DMS153 treated with DMSO at 0.1 percent for 48 hours (cell line): ENCODE data around the gene DCAF7.

Source experiments
- DNase-seq: peaks from one replicate; lab custom pipeline; 2025; ENCODE audit not compliant: unreplicated experiment; lab: John Stamatoyannopoulos, UW

The DCAF7 gene

DNA sequence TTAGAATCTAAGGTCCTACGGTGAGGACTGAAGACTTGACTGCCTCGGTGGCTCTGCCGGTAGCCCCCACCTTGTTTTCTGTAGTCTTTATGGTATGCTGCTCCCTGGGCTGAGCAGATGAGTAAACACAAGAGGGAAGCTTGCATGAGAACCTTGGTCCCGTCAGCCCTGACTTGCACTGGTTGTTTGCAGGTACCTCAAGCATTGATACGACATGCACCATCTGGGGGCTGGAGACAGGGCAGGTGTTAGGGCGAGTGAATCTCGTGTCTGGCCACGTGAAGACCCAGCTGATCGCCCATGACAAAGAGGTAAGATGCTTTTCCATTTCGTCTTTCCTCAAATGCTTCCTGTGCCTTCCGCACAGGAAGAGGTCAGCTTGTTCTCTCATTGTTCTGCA lies 29.4 kb downstream of the DCAF7 start:
- DNase-seq = no peak

DNA sequence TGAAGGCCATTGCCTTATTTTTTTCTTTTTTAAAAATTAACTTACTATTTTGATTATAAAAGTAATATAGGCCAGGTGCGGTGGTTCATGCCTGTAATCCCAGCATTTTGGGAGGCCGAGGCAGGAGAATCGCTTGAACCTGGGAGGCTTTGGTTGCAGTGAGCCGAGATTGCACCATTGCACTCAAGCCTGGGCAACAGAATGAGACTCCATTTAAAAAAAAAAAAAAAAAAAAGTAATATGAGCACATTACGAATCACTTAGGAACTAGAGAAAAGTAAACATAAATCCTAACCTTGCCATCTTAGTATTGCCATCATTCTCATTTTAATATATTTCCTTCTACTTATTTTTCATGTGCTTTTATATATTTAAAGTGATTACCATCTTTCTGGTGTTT lies 37.5 kb downstream of the DCAF7 start:
- no peak for DNase-seq

- no peak for DNase-seq
These were observed 38.5 kb downstream of the DCAF7 start for GRCh38 chr17:63588797-63589196.

GRCh38 chr17:63589646-63590045 lies 39.4 kb downstream of the DCAF7 start:
- no peak for DNase-seq

DNA sequence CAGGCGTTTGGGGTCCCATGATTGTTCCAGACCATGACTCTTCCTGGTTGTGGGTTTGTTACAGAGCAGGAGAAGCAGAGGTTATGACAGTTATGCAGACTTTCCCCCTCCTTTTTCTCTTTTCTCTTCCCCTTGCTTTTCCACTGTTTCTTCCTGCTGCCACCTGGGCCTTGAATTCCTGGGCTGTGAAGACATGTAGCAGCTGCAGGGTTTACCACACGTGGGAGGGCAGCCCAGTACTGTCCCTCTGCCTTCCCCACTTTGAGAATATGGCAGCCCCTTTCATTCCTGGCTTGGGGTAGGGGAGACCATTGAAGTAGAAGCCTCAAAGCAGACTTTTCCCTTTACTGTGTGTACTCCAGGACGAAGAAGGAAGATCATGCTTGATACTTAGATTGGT lies 42.5 kb downstream of the DCAF7 start:
- DNase-seq = no peak

GRCh38 chr17:63595132-63595531 lies 44.9 kb downstream of the DCAF7 start:
- DNase-seq = no peak

DNA sequence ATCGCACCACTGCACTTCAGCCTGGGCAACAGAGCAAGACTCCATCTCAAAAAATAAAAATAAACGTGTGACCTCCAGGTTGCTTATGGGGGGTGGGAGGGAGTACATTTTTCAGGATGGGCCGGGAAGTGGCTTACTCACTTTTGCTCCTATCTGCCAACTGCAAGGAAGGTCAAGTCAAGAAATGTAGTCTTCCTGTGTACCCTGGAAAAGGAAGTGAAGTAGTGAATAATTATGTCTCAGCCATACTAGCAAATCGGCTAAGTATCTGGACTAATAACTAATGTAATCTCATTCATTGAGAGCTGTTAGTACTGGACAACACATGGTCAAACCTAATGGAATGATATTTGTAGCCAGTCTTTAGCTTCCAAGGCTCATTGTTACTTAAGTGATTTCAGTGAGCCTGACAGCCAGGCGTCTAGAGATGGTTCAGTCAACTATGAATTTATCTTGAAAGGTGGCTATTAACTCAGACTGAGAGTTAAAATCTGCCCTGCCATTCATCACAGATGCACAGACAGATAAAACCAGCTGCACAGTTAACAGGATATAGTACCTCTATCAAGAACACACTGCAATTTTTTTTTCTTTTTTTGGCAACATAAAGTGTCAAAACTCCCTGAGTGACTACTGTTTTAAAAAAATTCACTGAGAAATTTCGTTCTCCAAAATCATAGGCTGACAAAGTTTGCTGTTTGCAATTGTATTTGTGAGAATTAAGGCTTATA lies 46.7 kb downstream of the DCAF7 start:
- DNase-seq = no peak

GRCh38 chr17:63598281-63598680 lies 48.0 kb downstream of the DCAF7 start:
- no peak for DNase-seq

GRCh38 chr17:63600569-63601438 lies 50.5 kb downstream of the DCAF7 start, which contains the start of gene TACO1:
TACO1 (plus strand) TSS chr17:63600895; CDS start chr17:63601084, 189 bp downstream.
- DNase-seq = peak; percentile 71

GRCh38 chr17:63601439-63602371 lies 51.4 kb downstream of the DCAF7 start:
- no peak for DNase-seq

- no peak for DNase-seq
These were observed 59.7 kb downstream of the DCAF7 start for GRCh38 chr17:63609816-63610573.

- no peak for DNase-seq
These were observed 60.6 kb downstream of the DCAF7 start for GRCh38 chr17:63610854-63611253.

DNA sequence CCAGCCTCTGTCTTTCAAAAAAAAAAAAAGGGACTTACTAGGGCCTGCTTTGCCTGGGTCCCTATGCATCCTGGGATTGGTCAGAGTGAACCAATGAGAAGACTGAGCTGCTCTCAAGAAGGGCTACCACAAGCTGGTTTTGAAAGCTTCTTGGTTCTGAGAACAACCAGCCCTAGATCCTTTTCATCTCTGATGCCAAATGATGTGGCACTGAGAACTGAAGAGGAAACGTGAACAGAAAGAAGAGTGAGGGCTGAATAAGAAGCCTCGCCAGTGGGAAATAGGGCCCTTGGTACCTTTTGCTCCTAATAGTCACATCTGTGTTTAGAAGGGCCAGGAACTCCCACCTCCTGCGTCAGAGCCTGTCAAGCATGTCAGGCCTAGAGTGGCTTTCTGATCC lies 61.1 kb downstream of the DCAF7 start:
- DNase-seq = no peak

DNA sequence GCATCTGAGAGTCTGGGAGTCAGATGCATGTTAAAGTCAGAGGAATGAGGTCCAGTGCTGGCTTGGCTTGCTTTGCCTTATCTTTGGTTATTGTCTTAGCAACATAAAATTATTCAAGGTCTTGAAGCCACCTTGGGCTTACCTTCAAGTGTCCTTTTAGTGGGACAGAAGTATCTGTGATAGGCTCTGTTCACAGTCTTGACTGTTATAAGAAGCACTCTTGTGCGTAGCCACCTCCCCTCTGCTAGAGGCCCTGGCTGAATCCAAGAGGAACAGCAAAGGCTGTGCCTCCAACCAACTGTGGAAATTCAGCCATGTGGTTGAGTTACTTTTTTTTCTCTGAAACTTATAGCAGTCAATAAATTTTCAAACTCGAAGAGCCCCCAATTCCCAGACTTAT lies 63.4 kb downstream of the DCAF7 start:
- no peak for DNase-seq

DNA sequence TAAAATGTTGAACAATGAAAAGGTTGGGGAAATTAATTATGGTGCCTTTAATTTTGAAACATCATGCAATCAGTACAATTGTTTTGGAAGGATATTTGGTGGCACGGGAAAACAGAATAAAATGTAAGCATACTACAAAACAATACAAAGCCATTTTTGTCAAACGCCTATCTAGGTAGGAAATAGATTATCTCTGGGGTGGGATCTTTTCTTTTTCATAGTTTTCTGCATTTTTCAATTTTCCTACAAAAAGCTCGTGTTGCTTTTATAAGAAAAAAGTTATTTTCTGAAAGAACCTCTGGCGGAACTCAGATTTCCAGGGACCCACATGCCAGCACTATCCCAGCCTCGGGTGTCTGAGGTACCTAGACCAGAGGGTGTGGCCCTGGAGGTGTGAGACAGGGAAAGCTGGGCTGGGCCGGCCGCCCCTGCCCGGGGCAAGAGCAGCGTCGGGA lies 71.0 kb downstream of the DCAF7 start:
- no peak for DNase-seq

DNA sequence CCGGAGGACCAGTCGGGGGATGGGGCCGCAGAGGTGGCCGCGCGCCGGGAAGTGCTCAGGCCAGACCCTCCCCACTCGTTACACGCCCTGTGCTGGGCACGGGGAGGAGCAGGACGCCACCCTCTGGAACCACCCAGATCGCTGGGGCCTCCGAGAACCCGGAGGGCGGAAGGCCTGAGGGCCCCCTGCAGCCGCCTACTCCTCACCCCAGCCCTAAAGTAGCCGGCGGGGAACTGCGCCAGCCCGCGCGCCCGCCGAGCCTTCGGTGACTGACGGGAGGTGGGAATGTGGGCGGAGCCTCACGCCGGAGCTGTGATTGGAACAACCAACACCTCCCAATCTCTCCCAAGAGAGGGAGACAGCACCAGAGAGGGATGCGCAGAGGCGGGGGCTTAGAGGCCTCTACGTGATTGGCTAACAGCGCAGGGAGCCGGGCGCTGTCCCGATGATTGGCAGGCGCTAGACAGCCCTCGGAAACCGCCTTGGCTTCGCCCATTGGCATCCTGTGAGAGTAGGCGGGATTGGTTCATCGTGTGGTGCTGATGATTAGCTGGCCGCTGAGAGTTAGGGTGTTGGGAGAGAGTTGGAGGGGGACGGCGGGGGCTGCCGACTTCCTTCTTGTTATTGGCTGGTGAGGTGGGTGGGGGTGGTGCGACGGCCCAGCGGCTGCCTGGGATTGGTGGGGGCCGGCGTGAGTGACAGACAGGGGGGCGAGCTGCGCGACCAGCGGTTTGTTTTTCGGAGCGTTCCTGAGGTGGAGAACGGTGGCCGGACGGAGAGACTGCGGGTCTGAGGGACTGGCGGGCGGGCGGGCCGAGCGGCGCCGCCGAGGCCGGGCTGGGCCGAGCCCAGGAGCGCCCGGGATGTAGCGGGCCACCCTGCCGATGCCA lies 71.7 kb downstream of the DCAF7 start, which contains the start of gene MAP3K3:
Gene MAP3K3, plus strand, starts transcription at position 734 of the 890 bp plus-strand sequence. CDS start 343 bp downstream, outside the sequence.
- peak; percentile 98 for DNase-seq

GRCh38 chr17:63622574-63623390 lies 72.5 kb downstream of the DCAF7 start:
- no peak for DNase-seq

DNA sequence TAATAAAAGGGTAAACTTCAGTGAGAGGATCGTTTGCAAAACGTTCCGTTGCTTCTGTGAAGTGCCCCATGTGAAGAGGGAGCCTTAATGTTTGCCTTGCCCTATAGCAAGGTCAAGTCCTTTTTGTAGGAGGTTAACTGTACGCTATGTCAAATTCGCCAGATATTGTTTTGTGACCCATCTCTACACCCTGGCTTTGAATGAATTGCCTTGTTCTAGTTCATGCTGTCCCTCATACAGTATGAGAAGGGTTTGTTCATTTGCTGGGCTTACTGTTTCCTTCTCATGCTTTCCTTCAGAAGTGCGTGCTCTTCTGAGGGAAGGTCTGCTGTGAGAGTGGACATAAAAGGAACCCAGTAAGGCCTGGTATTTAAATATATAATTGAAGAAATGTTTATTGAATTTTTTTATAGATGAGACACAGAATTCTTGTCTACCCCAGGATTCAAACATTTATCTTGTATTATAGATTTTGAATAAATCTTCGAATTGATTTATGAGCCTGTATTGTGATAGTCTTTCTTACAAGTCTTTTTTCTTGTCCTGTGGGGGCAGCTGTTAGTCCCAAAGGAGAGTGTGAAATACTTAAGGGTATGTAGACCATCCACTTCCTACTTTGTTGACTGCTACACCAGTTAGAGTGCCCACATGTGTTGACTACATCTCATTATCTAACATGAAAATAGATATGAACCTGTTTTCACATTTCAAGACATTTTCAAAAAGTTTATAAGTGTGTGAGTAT lies 73.7 kb downstream of the DCAF7 start:
- no peak for DNase-seq
